ENCODE results near the gene DKK3.
A peak's percentile ranks its signal among the peaks of the same experiment; 100 is the strongest.

Gene DKK3

GRCh38 chr11:12007769-12008737 lies at the start of gene DKK3:
DKK3 (minus strand) TSS chr11:12008626; CDS start chr11:12008582, 44 bp downstream.
- TF ChIP-seq, protein P1, sequence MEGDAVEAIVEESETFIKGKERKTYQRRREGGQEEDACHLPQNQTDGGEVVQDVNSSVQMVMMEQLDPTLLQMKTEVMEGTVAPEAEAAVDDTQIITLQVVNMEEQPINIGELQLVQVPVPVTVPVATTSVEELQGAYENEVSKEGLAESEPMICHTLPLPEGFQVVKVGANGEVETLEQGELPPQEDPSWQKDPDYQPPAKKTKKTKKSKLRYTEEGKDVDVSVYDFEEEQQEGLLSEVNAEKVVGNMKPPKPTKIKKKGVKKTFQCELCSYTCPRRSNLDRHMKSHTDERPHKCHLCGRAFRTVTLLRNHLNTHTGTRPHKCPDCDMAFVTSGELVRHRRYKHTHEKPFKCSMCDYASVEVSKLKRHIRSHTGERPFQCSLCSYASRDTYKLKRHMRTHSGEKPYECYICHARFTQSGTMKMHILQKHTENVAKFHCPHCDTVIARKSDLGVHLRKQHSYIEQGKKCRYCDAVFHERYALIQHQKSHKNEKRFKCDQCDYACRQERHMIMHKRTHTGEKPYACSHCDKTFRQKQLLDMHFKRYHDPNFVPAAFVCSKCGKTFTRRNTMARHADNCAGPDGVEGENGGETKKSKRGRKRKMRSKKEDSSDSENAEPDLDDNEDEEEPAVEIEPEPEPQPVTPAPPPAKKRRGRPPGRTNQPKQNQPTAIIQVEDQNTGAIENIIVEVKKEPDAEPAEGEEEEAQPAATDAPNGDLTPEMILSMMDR (IDR thresholded peaks at IDR 0.05; ENCODE audit: low read depth, low read length, missing control alignments), result no peak
- peak within 1 kb of the TSS; percentile 79 for H3K4me3 ChIP-seq (ENCODE audit: low read depth, low read length)
- DNase-seq (ENCODE audit: low read depth), result no peak
- in situ Hi-C loops (cut with HindIII; ENCODE audit: low sequenced_read_pairs), result no loop called here

- TF ChIP-seq, protein P1 (IDR thresholded peaks at IDR 0.05; ENCODE audit: low read depth, low read length, missing control alignments), result no peak
Observed at GRCh38 chr11:12057299-12057980, 49.0 kb upstream of the DKK3 start.

DNA sequence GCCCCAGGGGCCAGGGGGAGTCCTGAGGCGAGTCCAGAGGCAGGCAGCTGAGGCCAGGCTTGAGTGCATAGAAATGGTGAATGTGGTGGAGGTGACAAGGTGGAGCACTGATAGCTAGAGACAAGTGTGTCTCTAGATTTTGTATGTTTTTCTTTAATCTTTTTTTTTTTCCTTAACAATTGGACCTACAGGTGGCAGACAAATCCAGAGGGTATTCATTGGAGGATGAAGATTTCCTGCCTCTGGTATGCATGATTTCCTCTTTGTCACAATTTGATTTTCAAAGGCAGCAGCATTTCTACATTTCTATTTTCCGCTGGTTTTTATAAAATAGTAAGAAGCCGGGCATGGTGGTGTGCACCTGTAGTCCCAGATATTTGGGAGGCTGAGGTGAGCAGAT lies 47.7 kb upstream of the DKK3 start:
- DNase-seq (ENCODE audit: low read depth), result no peak
- in situ Hi-C loops (cut with HindIII; ENCODE audit: low sequenced_read_pairs), result no loop called here
- TF ChIP-seq, protein P1 (IDR thresholded peaks at IDR 0.05; ENCODE audit: low read depth, low read length, missing control alignments), result no peak
- H3K4me3 ChIP-seq (ENCODE audit: low read depth, low read length), result no peak overlapping the region

More at GRCh38 chr11:12057299-12057980, 49.0 kb upstream of the DKK3 start:
- H3K4me3 ChIP-seq (ENCODE audit: low read depth, low read length), result no peak overlapping the region
- in situ Hi-C loops (cut with HindIII; ENCODE audit: low sequenced_read_pairs), result no loop called here
- DNase-seq (ENCODE audit: low read depth), result no peak

GRCh38 chr11:12053606-12054361 lies 45.4 kb upstream of the DKK3 start:
- in situ Hi-C loops (cut with HindIII; ENCODE audit: low sequenced_read_pairs), result no loop called here
- DNase-seq (ENCODE audit: low read depth), result no peak
- H3K4me3 ChIP-seq (ENCODE audit: low read depth, low read length), result no peak overlapping the region
- TF ChIP-seq, protein P1 (IDR thresholded peaks at IDR 0.05; ENCODE audit: low read depth, low read length, missing control alignments), result no peak

- in situ Hi-C loops (cut with HindIII; ENCODE audit: low sequenced_read_pairs), result no loop called here
- H3K4me3 ChIP-seq (ENCODE audit: low read depth, low read length), result no peak overlapping the region
- TF ChIP-seq, protein P1 (IDR thresholded peaks at IDR 0.05; ENCODE audit: low read depth, low read length, missing control alignments), result peak; percentile 36
- no peak for DNase-seq (ENCODE audit: low read depth)
Observed at GRCh38 chr11:12052676-12053605, 44.5 kb upstream of the DKK3 start.

Measured in astrocyte of the cerebellum (primary cell).